Measurements from ENCODE around the gene CPVL. TPM values are rescaled to one million over a fixed set of nuclear protein-coding genes. Genes with fewer than 3 reads are reported as not detected.

CPVL gene
- total and polyA plus RNA-seq, 4 donors, result 6.0 to 39.0 (median 12.9) TPM

DNA sequence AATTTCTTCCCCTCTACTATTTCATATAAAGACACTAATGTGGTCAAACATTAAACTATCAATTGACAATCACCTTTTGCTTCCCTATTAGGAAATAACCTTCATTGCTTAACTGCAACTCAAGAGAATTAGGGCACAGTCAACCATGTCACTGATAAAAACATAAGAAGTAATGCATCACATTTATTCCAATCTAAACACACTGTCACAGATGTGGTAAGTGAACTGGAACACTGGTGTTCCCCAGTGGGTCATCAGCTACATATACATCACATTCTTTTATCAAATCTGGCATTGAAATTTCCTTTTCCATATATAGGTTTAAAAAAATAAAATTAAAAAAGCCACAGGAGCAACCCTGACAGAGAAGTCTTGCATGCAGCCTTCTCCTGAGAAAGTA lies 191.9 kb downstream of the CPVL start:
- Histone ChIP-seq H3K27ac (ENCODE audit: low read depth in 1 of 2, low read length in 2 of 2) (no peak overlapping the region), H3K27me3 (ENCODE audit: control insufficient read depth in 4 of 4, insufficient read depth in 4 of 4, low read length in 3 of 4) (peaks cover 0 to 3% (median 0%) of the 10 kb centered on the region in 4 donors), H3K9ac (ENCODE audit: low read depth in 1 of 2, low read length in 2 of 2) (no peak overlapping the region), H3K4me1 (ENCODE audit: control insufficient read depth in 4 of 4, insufficient read depth in 4 of 4, low read length in 3 of 4) (peaks cover 12 to 30% (median 22%) of the 10 kb centered on the region in 4 donors), H3K4me3 (ENCODE audit: low read depth in 1 of 3, low read length in 3 of 3) (no peak overlapping the region), H3K9me3 (ENCODE audit: control insufficient read depth in 4 of 4, low read length in 3 of 4) (peaks cover 0 to 14% (median 0%) of the 10 kb centered on the region in 4 donors), H3K36me3 (ENCODE audit: control insufficient read depth in 4 of 4, insufficient read depth in 3 of 4, low read depth in 1 of 4, low read length in 3 of 4) (no peaks in the 10 kb centered on the region)
- TF ChIP-seq RXRA (IDR thresholded peaks at IDR 0.05) (peak in 1 of 2 donors; percentile 8), YY1 (IDR thresholded peaks at IDR 0.05) (no peak)
- DNase-seq (ENCODE audit: low spot score), result no peak

DNA sequence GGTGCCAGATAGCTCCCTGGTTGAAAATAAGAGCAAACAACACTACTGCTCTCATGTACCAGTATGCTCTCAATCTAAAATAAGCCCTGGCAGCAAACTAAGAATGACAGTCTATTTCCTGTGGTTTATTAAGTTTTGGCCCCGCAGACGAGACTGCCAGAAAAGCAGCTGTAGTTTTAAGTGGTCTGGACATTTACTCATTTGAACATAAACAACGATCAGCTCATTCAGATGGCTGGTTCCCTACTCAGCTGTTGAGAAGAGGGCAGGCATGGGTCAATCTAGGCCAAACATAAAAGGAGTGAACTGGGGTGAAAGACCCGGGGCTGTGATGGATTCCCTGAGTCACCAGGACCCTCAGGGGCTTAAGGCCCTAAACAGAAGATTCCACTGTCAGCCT lies 192.7 kb downstream of the CPVL start:
- Histone ChIP-seq H3K9ac (ENCODE audit: low read depth in 1 of 2, low read length in 2 of 2) (no peak overlapping the region), H3K4me3 (ENCODE audit: low read depth in 1 of 3, low read length in 3 of 3) (no peak overlapping the region), H3K36me3 (ENCODE audit: control insufficient read depth in 4 of 4, insufficient read depth in 3 of 4, low read depth in 1 of 4, low read length in 3 of 4) (no peaks in the 10 kb centered on the region), H3K4me1 (ENCODE audit: control insufficient read depth in 4 of 4, insufficient read depth in 4 of 4, low read length in 3 of 4) (peaks cover 12 to 30% (median 22%) of the 10 kb centered on the region in 4 donors), H3K27me3 (ENCODE audit: control insufficient read depth in 4 of 4, insufficient read depth in 4 of 4, low read length in 3 of 4) (peaks cover 0 to 3% (median 0%) of the 10 kb centered on the region in 4 donors), H3K9me3 (ENCODE audit: control insufficient read depth in 4 of 4, low read length in 3 of 4) (peaks cover 0 to 13% (median 0%) of the 10 kb centered on the region in 4 donors), H3K27ac (ENCODE audit: low read depth in 1 of 2, low read length in 2 of 2) (no peak overlapping the region)
- 57% methylated on average over 4 of the region's 4 CpGs for WGBS
- peak; percentile 39 to 47 for TF ChIP-seq RXRA (IDR thresholded peaks at IDR 0.05)
- TF ChIP-seq FOXA1 (IDR thresholded peaks at IDR 0.05), result no peak
- TF ChIP-seq JUND (IDR thresholded peaks at IDR 0.05), result peak in 1 of 2 donors; percentile 11
- TF ChIP-seq SP1 (IDR thresholded peaks at IDR 0.05), result peak; percentile 16
- TF ChIP-seq, protein P1, sequence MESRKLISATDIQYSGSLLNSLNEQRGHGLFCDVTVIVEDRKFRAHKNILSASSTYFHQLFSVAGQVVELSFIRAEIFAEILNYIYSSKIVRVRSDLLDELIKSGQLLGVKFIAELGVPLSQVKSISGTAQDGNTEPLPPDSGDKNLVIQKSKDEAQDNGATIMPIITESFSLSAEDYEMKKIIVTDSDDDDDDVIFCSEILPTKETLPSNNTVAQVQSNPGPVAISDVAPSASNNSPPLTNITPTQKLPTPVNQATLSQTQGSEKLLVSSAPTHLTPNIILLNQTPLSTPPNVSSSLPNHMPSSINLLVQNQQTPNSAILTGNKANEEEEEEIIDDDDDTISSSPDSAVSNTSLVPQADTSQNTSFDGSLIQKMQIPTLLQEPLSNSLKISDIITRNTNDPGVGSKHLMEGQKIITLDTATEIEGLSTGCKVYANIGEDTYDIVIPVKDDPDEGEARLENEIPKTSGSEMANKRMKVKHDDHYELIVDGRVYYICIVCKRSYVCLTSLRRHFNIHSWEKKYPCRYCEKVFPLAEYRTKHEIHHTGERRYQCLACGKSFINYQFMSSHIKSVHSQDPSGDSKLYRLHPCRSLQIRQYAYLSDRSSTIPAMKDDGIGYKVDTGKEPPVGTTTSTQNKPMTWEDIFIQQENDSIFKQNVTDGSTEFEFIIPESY (IDR thresholded peaks at IDR 0.05), result no peak
- TF ChIP-seq, protein P2, sequence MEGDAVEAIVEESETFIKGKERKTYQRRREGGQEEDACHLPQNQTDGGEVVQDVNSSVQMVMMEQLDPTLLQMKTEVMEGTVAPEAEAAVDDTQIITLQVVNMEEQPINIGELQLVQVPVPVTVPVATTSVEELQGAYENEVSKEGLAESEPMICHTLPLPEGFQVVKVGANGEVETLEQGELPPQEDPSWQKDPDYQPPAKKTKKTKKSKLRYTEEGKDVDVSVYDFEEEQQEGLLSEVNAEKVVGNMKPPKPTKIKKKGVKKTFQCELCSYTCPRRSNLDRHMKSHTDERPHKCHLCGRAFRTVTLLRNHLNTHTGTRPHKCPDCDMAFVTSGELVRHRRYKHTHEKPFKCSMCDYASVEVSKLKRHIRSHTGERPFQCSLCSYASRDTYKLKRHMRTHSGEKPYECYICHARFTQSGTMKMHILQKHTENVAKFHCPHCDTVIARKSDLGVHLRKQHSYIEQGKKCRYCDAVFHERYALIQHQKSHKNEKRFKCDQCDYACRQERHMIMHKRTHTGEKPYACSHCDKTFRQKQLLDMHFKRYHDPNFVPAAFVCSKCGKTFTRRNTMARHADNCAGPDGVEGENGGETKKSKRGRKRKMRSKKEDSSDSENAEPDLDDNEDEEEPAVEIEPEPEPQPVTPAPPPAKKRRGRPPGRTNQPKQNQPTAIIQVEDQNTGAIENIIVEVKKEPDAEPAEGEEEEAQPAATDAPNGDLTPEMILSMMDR (IDR thresholded peaks at IDR 0.05; ENCODE audit: low read depth, low read length, missing input control), result no peak
- peak; percentile 39 for TF ChIP-seq NR2F2 (IDR thresholded peaks at IDR 0.05)
- no peak for TF ChIP-seq EGR1 (IDR thresholded peaks at IDR 0.05; ENCODE audit: low read depth in 2 of 2)
- TF ChIP-seq, protein P3, sequence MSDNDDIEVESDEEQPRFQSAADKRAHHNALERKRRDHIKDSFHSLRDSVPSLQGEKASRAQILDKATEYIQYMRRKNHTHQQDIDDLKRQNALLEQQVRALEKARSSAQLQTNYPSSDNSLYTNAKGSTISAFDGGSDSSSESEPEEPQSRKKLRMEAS (IDR thresholded peaks at IDR 0.05), result no peak
- no peak for DNase-seq (ENCODE audit: low spot score)

Other genes starting within 250 kb of the CPVL start
- gene TRIL, start 188.2 kb downstream of the CPVL start, total RNA-seq, result under 1 TPM; 0.47 to 0.67 TPM
- gene TRIL, start 188.2 kb downstream of the CPVL start, polyA plus RNA-seq, result under 1 TPM; 0.06 to 0.23 TPM
- gene CHN2, start 48.2 kb upstream of the CPVL start, total RNA-seq, result 10 to 100 TPM; 10.2 to 25.4 TPM
- gene CHN2, start 48.2 kb upstream of the CPVL start, polyA plus RNA-seq, result 10 to 100 TPM in 1 of 2 donors, 1 to 10 TPM in 1; 8.3 to 25.4 TPM